H1 (cell line): ENCODE data around the gene ZNF771. TPM values are rescaled to one million over a fixed set of nuclear protein-coding genes. Genes with fewer than 3 reads are reported as not detected.

Experiments
- FOSL1 ChIP-seq: IDR thresholded peaks from 2 replicates; pipeline ENCODE4 v1.6.1; 2011; ENCODE audit warnings: mild to moderate bottlenecking, low read depth, low read length, moderate library complexity; ENCODE audit not compliant: insufficient read depth
- PHF8 ChIP-seq: fragments of 200-600 bp; sonication (generic); conservative IDR thresholded peaks from 2 replicates; pipeline ENCODE4 v1.7.1; 2012; ENCODE audit warnings: low read depth, mild to moderate bottlenecking, inconsistent platforms, low read length, moderate library complexity
- POLR2A ChIP-seq, 2 experiments: IDR thresholded peaks; 1 replicate in 1 of 2; 2 replicates in 1 of 2; pipeline ENCODE4 v1.6.1; 2011; ENCODE audit warnings: low read depth in 2 of 2, low read length in 2 of 2, mild to moderate bottlenecking in 2 of 2; ENCODE audit errors: control extremely low read depth in 1 of 2
- polyA plus RNA-seq, 7 experiments: library from polyadenylated mRNA; depleted of rRNA in 3 of 7; stranded (reverse) in 5 of 7; unstranded in 2 of 7; fragments of >200 nt in 5 of 7; fragments of 200-250 nt in 2 of 7; gene quantifications; 1 replicate in 5 of 7; 2 replicates in 1 of 7; 4 replicates in 1 of 7; pipeline versions ENCODE4 v1.2.1 to v1.2.3, GENCODE V29; 2011 to 2013; ENCODE audit warnings: missing spikeins in 2 of 7, mixed read lengths in 2 of 7
- total RNA-seq: library from RNA; stranded (reverse); fragmentation: NEBNext Ultra II Directional; extraction: Animal tissue kit (Norgen Biotek cat#: 25700); gene quantifications from 2 replicates; pipeline ENCODE4 v1.2.1, GENCODE V29; 2021
- TF ChIP-seq, protein P1 (sequence below): IDR thresholded peaks from 2 replicates; pipeline ENCODE4 v1.6.1; 2011; ENCODE audit warnings: low read length, improper control_type of control experiment

The ZNF771 gene
- total and polyA plus RNA-seq, 2 of the 8 experiments (the other 6 are each of a cell fraction or from before 2014, with no cell fraction given), result 10.6 to 15.7 TPM

GRCh38 chr16:30380072-30380802, 27.2 kb upstream of the ZNF771 start (continued):
- TF ChIP-seq PHF8 (no peak), FOSL1 (no peak), POLR2A (IDR thresholded peaks at IDR 0.05; ENCODE audit: control extremely low read depth in 1 of 2, low read depth in 2 of 2, low read length in 2 of 2) (no peak)
- TF ChIP-seq, protein P1, sequence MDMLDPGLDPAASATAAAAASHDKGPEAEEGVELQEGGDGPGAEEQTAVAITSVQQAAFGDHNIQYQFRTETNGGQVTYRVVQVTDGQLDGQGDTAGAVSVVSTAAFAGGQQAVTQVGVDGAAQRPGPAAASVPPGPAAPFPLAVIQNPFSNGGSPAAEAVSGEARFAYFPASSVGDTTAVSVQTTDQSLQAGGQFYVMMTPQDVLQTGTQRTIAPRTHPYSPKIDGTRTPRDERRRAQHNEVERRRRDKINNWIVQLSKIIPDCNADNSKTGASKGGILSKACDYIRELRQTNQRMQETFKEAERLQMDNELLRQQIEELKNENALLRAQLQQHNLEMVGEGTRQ, result no peak
